Measurements from ENCODE around the gene VCX3B.
"Not testable (repeated sequence)": the region's sequence is repeated elsewhere in the genome, so short reads cannot be mapped to it uniquely, and the experiment has no call there.

VCX3B gene

DNA sequence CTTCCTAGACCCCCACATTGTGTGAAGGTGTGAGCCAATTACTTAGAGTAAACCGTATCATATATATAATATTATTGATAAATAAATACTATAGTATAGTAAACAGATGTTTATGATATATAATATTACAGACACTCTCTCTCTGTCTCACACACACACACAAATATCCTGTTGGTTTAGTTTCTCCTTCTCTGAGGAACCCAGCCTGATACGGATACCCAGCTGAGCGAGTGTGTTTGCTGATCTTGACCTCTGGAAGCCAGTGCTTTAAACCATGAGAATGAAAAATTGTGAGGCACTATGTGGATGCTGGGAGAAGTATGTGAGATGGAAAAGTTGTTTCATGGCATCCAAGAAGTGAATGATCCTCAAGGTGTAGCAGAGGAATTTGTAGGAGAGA lies at the start of gene VCX3B:
Gene VCX3B, plus strand, starts transcription at position 301 of the 400 bp plus-strand sequence. CDS start 621 bp downstream, outside the sequence.
- DNase-seq (ENCODE audit: low read depth); H3K4me3 ChIP-seq (ENCODE audit: low read length): not testable (repeated sequence)

DNA sequence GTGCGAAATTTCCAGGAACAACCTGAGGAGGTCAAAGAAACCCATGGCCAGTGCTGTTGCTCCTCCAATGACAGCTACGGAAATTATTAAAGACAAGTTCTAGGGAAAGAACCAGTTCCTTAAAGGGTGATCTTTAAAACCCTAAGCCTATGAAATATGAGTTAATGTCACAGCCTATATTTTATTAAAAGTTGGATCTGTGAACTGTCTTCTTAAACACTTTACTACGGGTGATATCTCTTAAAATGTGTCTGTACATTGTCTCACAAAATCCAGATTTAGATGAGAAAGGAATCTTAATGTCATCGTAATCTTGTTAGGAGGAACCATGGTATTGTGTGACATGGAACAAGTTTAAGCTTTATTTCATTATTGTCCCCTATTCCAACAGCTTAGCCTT lies 46.3 kb upstream of the VCX3B start:
- DNase-seq (ENCODE audit: low read depth) = no peak
- TF ChIP-seq, protein P1, sequence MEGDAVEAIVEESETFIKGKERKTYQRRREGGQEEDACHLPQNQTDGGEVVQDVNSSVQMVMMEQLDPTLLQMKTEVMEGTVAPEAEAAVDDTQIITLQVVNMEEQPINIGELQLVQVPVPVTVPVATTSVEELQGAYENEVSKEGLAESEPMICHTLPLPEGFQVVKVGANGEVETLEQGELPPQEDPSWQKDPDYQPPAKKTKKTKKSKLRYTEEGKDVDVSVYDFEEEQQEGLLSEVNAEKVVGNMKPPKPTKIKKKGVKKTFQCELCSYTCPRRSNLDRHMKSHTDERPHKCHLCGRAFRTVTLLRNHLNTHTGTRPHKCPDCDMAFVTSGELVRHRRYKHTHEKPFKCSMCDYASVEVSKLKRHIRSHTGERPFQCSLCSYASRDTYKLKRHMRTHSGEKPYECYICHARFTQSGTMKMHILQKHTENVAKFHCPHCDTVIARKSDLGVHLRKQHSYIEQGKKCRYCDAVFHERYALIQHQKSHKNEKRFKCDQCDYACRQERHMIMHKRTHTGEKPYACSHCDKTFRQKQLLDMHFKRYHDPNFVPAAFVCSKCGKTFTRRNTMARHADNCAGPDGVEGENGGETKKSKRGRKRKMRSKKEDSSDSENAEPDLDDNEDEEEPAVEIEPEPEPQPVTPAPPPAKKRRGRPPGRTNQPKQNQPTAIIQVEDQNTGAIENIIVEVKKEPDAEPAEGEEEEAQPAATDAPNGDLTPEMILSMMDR (conservative IDR thresholded peaks at IDR 0.05; ENCODE audit: low read length) = no peak
- no peak overlapping the region for H3K4me3 ChIP-seq (ENCODE audit: low read length)

DNA sequence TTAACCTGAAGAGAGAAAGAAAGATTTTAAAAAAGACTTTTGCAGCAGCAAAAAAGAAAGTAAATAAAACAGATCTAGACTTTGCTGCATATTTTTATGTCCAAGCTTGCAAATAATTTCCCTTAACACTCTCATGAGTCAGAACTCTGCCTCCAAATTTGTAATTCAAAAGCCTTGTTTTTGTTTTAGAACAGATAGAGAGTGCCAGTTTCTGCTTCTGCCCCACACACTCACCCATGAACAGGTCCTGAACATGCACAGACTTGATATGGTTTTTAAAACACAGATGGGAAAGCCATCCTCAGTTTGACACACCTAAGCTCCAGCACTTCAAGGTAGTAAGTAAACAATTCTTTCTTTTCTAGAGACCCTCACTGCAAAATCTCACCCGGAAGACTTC lies 39.7 kb upstream of the VCX3B start:
- no peak for DNase-seq (ENCODE audit: low read depth)
- TF ChIP-seq, protein P1 (conservative IDR thresholded peaks at IDR 0.05; ENCODE audit: low read length) = no peak
- H3K4me3 ChIP-seq (ENCODE audit: low read length) = no peak overlapping the region

DNA sequence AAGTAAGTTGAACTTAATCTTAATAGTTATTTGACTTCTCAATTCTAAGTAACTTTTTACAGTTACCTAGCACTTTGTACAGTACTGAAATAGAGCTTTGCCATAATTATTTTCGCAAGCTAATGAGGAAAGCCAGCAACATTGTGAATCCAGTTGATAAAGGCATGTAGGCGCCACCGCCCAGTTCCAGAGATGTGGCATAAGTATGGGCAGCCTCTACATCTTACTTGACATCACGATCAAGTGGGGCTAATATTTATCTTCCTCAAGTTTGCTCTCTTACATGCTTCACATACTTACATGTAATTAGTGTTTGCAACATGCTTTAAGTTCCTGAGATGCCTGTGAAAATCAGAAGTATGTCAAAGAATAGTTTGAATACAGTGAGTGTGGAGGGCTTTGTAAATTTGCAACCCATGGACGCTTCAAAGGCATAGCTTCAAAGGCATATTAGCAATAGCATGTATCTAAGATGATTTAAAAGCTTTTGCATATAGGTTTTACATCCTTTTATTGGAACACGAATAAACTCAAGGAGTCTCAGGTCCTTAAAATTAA lies 34.9 kb upstream of the VCX3B start:
- TF ChIP-seq, protein P1 (conservative IDR thresholded peaks at IDR 0.05; ENCODE audit: low read length) = no peak
- no peak overlapping the region for H3K4me3 ChIP-seq (ENCODE audit: low read length)
- no peak for DNase-seq (ENCODE audit: low read depth)

DNA sequence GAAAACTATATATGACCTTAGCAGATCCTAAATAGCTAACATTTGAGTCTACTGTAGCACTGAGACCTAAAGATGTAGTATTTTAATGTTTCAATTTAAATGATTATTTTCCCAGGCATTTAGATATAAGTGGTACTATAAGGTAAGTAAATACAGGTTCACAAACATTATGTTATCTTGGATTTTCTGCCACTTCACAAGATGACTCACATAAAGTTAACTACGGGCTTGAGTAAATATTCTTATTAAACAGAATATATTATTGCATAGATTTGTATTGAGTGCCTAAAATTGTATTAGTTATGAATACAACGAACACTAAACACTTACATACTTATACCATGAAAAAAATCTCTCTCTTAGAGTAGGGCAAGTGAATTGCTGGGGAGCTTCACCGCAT lies 34.2 kb upstream of the VCX3B start:
- TF ChIP-seq, protein P1 (conservative IDR thresholded peaks at IDR 0.05; ENCODE audit: low read length) = no peak
- DNase-seq (ENCODE audit: low read depth) = no peak
- H3K4me3 ChIP-seq (ENCODE audit: low read length) = no peak overlapping the region

DNA sequence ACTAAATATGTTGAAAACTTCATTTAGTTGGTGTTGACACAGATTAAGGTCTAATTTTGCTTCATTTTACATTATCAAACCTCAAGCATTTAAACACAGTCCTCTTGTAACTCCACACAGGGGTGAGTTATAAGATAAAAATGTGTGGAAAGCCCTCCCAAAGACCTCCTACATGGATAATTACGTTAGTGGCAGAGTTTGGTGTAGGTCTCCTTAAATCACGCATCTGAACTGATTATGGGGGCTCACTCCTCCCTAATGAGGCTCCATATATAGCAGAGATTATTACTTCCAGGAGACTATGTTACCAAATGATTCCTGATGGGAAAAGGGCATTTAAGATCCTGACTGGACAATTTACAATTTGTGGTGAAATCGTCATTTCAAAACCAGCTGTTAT lies 32.2 kb upstream of the VCX3B start:
- H3K4me3 ChIP-seq (ENCODE audit: low read length) = no peak overlapping the region
- TF ChIP-seq, protein P1 (conservative IDR thresholded peaks at IDR 0.05; ENCODE audit: low read length) = no peak
- no peak for DNase-seq (ENCODE audit: low read depth)

DNA sequence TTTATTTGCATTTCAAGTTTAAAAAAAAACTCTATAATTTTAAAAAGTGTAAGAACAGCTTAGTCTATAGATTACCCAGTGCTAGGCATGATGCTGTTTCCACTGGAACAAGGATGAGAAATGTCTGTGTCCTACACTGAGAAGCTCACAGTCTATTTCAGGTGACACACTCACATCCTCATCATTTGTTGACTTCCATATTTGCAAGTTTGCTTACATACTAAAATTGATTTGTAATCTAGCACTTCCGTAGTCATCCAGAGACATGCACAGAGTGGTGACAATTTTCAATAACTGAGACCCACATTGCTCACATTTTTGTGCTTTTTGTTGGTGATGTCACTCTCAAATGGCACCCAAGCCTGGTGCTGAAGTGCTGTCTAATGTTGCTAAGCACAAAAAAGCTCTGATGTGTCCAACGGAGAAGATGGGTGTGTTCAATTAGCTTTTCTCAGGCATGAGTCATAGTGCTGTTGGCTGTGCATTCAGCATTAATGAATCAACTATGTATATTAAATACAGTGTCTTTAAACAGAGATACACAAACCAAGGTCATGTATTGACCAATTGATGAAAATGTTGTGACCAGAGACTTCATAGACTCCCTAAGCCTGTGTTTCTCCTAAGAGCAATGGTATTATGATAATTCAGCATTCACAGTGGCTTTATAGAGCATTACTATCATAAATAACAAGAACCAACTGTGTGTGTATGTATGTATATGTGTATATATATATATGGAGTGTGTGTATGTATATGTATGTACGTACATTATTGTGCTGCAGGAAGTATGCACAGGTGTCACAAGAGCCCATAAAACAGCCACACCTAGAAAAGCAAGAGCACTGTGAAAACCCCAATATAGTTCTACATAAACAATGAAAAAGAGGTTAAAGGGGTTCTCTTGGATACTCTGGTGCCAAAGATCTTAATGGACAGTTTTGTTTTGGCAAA lies 31.2 kb upstream of the VCX3B start:
- no peak for DNase-seq (ENCODE audit: low read depth)
- TF ChIP-seq, protein P1 (conservative IDR thresholded peaks at IDR 0.05; ENCODE audit: low read length) = no peak
- H3K4me3 ChIP-seq (ENCODE audit: low read length) = no peak overlapping the region
